Tibial nerve (tissue), 4 donors: Measurements from ENCODE around the gene OSBPL6. TPM values are rescaled to one million over a fixed set of nuclear protein-coding genes. Genes with fewer than 3 reads are reported as not detected.

Source experiments
- DNase-seq, 2 donors: peaks; one replicate each; pipeline ENCODE4 v3.0.0-alpha.2; 2019; ENCODE audit warnings: low spot score in 2 of 2
- H3K27ac ChIP-seq, 4 donors: fragments of 200-600 bp; sonication (generic) in 3 of 4; one replicate each; pipeline ENCODE4 v1.5.1; 2017 to 2019; ENCODE audit warnings: mild to moderate bottlenecking in 1 of 4
- H3K27me3 ChIP-seq, 2 donors: fragments of 200-600 bp; sonication (generic) in 1 of 2; one replicate each; pipeline versions ENCODE4 v1.5.1 to v1.6.0; 2017 to 2019
- H3K36me3 ChIP-seq, 3 donors: fragments of 200-600 bp; sonication (generic); one replicate each; pipeline ENCODE4 v1.5.1; 2018 to 2019
- H3K4me1 ChIP-seq, 4 donors: fragments of 200-600 bp; sonication (generic) in 3 of 4; one replicate each; pipeline ENCODE4 v1.5.1; 2017 to 2019
- H3K4me3 ChIP-seq, 4 donors: fragments of 200-600 bp; sonication (generic) in 3 of 4; one replicate each; pipeline ENCODE4 v1.5.1; 2017 to 2019; ENCODE audit warnings: mild to moderate bottlenecking in 1 of 4, moderate library complexity in 1 of 4
- H3K9me3 ChIP-seq, 4 donors: fragments of 200-600 bp; sonication (generic) in 3 of 4; one replicate each; pipeline ENCODE4 v1.5.1; 2017 to 2019
- CTCF ChIP-seq, 5 experiments: fragments of 200-600 bp in 3 of 5; fragments of 450-650 bp in 2 of 5; sonication (generic) in 3 of 5; IDR thresholded peaks; one replicate each; pipeline ENCODE4 v1.5.1; 2016 to 2019; ENCODE audit warnings: antibody characterized with exemption in 5 of 5, mild to moderate bottlenecking in 3 of 5, moderate library complexity in 2 of 5
- EP300 ChIP-seq, 2 donors: sonication (generic); formaldehyde crosslinking; IDR thresholded peaks; one replicate each; pipeline ENCODE4 v1.6.1; 2017; ENCODE audit warnings: antibody characterized with exemption in 2 of 2, mild to moderate bottlenecking in 1 of 2
- POLR2A ChIP-seq, 2 donors: fragments of 450-650 bp; IDR thresholded peaks; one replicate each; pipeline ENCODE4 v1.6.1; 2017; ENCODE audit warnings: antibody characterized with exemption in 2 of 2, mild to moderate bottlenecking in 2 of 2, moderate library complexity in 2 of 2
- WGBS, 2 donors: methylation state at CpG; one replicate each; pipeline ENCODE4 v1.1.5; 2018; 5-methylcytosine and 5-hydroxymethylcytosine counted together
- total RNA-seq, 4 donors: library from RNA; depleted of rRNA; stranded (reverse); fragments of >200 nt; gene quantifications; one replicate each; pipeline ENCODE4 v1.1.0, GENCODE V29; 2016

OSBPL6 gene
- total RNA-seq, 4 donors from 2014 or later: 0.66 to 3.1 (median 1.6) TPM

GRCh38 chr2:178379162-178380004 lies 185.1 kb downstream of the OSBPL6 start:
- H3K36me3 ChIP-seq: peaks cover 0 to 21% (median 0%) of the 10 kb centered on the region in 3 donors
- no peaks in the 10 kb centered on the region for H3K4me1 ChIP-seq
- no peak overlapping the region for H3K4me3 ChIP-seq
- H3K27me3 ChIP-seq: no peaks in the 10 kb centered on the region
- no peak for TF ChIP-seq POLR2A (IDR thresholded peaks at IDR 0.05)
- TF ChIP-seq EP300 (IDR thresholded peaks at IDR 0.05): no peak
- no peak for TF ChIP-seq CTCF (IDR thresholded peaks at IDR 0.05)
- H3K9me3 ChIP-seq: no peaks in the 10 kb centered on the region
- no peak overlapping the region for H3K27ac ChIP-seq
- DNase-seq: no peak
- 84 to 88% methylated on average over 4 of the region's 4 CpGs for WGBS, 2 donors

GRCh38 chr2:178380763-178381162 lies 186.5 kb downstream of the OSBPL6 start:
- H3K4me3 ChIP-seq: no peak overlapping the region
- peaks cover 0 to 18% (median 0%) of the 10 kb centered on the region in 3 donors for H3K36me3 ChIP-seq
- DNase-seq: no peak
- TF ChIP-seq CTCF (IDR thresholded peaks at IDR 0.05): no peak
- TF ChIP-seq EP300 (IDR thresholded peaks at IDR 0.05): no peak
- no peak for TF ChIP-seq POLR2A (IDR thresholded peaks at IDR 0.05)
- no peak overlapping the region for H3K27ac ChIP-seq
- H3K27me3 ChIP-seq: no peaks in the 10 kb centered on the region
- 94 to 98% methylated on average over 1 of the region's 1 CpG for WGBS, 2 donors
- H3K4me1 ChIP-seq: no peaks in the 10 kb centered on the region
- no peaks in the 10 kb centered on the region for H3K9me3 ChIP-seq

GRCh38 chr2:178383718-178384117 lies 189.4 kb downstream of the OSBPL6 start:
- no peaks in the 10 kb centered on the region for H3K27me3 ChIP-seq
- no peak for DNase-seq
- 86 to 92% methylated on average over 5 of the region's 5 CpGs for WGBS, 2 donors
- no peaks in the 10 kb centered on the region for H3K9me3 ChIP-seq
- no peaks in the 10 kb centered on the region for H3K4me1 ChIP-seq
- peaks cover 0 to 12% (median 0%) of the 10 kb centered on the region in 3 donors for H3K36me3 ChIP-seq
- H3K4me3 ChIP-seq: no peak overlapping the region
- TF ChIP-seq CTCF (IDR thresholded peaks at IDR 0.05) (no peak), EP300 (IDR thresholded peaks at IDR 0.05) (no peak)
- no peak overlapping the region for H3K27ac ChIP-seq

- 74 to 77% methylated on average over 4 of the region's 4 CpGs for WGBS, 2 donors
- DNase-seq: no peak
- Histone ChIP-seq H3K36me3 (peaks cover 0 to 12% (median 0%) of the 10 kb centered on the region in 3 donors), H3K9me3 (no peaks in the 10 kb centered on the region), H3K4me3 (no peak overlapping the region), H3K4me1 (no peaks in the 10 kb centered on the region), H3K27me3 (no peaks in the 10 kb centered on the region), H3K27ac (no peak overlapping the region)
- TF ChIP-seq EP300 (IDR thresholded peaks at IDR 0.05) (no peak), CTCF (IDR thresholded peaks at IDR 0.05) (no peak), POLR2A (IDR thresholded peaks at IDR 0.05) (no peak)
Measured at GRCh38 chr2:178385595-178386148, 191.4 kb downstream of the OSBPL6 start.

- Histone ChIP-seq H3K36me3 (peaks cover 0 to 12% (median 0%) of the 10 kb centered on the region in 3 donors), H3K9me3 (no peaks in the 10 kb centered on the region), H3K27me3 (no peaks in the 10 kb centered on the region), H3K27ac (no peak overlapping the region), H3K4me3 (no peak overlapping the region), H3K4me1 (no peaks in the 10 kb centered on the region)
- TF ChIP-seq CTCF (IDR thresholded peaks at IDR 0.05) (no peak), POLR2A (IDR thresholded peaks at IDR 0.05) (no peak), EP300 (IDR thresholded peaks at IDR 0.05) (no peak)
- WGBS, 2 donors: 74 to 81% methylated on average over 1 of the region's 1 CpG
- DNase-seq: no peak
Measured at GRCh38 chr2:178386986-178387597, 192.8 kb downstream of the OSBPL6 start.
